Smooth muscle cell (in vitro differentiated cells): ENCODE data around the gene CTDP1. TPM values are rescaled to one million over a fixed set of nuclear protein-coding genes. Genes with fewer than 3 reads are reported as not detected.

ENCODE experiments used
- DNase-seq: peaks from one replicate; lab custom pipeline; 2025; ENCODE audit not compliant: unreplicated experiment; lab: John Stamatoyannopoulos, UW
- H2AFZ ChIP-seq: fragments of 200-600 bp; sonication (generic); 2 replicates; pipeline ENCODE4 v1.6.0; 2016; ENCODE audit warnings: antibody characterized with exemption, low read depth, mild to moderate bottlenecking
- H3F3A ChIP-seq: fragments of 200-600 bp; sonication (generic); 2 replicates; pipeline ENCODE4 v1.6.0; 2017; ENCODE audit warnings: antibody characterized with exemption, low read depth
- H3K27ac ChIP-seq: fragments of 200-600 bp; sonication (generic); 2 replicates; pipeline ENCODE4 v1.5.1; 2016; ENCODE audit warnings: low read depth, mild to moderate bottlenecking
- H3K27me3 ChIP-seq: fragments of 200-600 bp; sonication (generic); 2 replicates; pipeline ENCODE4 v1.6.1; 2016; ENCODE audit warnings: low read depth, mild to moderate bottlenecking
- H3K36me3 ChIP-seq: fragments of 200-600 bp; sonication (generic); 2 replicates; pipeline ENCODE4 v1.5.1; 2016; ENCODE audit warnings: low read depth
- H3K4me1 ChIP-seq: fragments of 200-600 bp; sonication (generic); 2 replicates; pipeline ENCODE4 v1.5.1; 2016; ENCODE audit warnings: low read depth
- H3K4me2 ChIP-seq: fragments of 200-600 bp; sonication (generic); 2 replicates; pipeline ENCODE4 v1.6.0; 2016; ENCODE audit warnings: mild to moderate bottlenecking
- H3K4me3 ChIP-seq: fragments of 200-600 bp; sonication (generic); 2 replicates; pipeline ENCODE4 v1.5.1; 2016; ENCODE audit warnings: mild to moderate bottlenecking
- H3K79me2 ChIP-seq: fragments of 200-600 bp; sonication (generic); 2 replicates; pipeline ENCODE4 v1.6.0; 2016; ENCODE audit warnings: low read depth, mild to moderate bottlenecking
- H3K9ac ChIP-seq: fragments of 200-600 bp; sonication (generic); 2 replicates; pipeline ENCODE4 v1.6.0; 2016; ENCODE audit warnings: low read depth
- H3K9me3 ChIP-seq: fragments of 200-600 bp; sonication (generic); replicated peaks from 2 replicates; pipeline ENCODE4 v1.5.1; 2016; ENCODE audit warnings: low read depth
- H4K20me1 ChIP-seq: fragments of 200-600 bp; sonication (generic); 2 replicates; pipeline ENCODE4 v1.6.0; 2016; ENCODE audit warnings: low read depth
- CTCF ChIP-seq: fragments of 200-600 bp; sonication (generic); IDR thresholded peaks from 2 replicates; pipeline ENCODE4 v1.5.1; 2017; ENCODE audit warnings: borderline replicate concordance, mild to moderate bottlenecking, antibody characterized with exemption; ENCODE audit not compliant: insufficient read depth, poor library complexity, severe bottlenecking
- WGBS: methylation state at CpG from one replicate; pipeline ENCODE4 v1.1.7; 2016; ENCODE audit warnings: low lambda C conversion rate; 5-methylcytosine and 5-hydroxymethylcytosine counted together
- polyA plus RNA-seq: library from polyadenylated mRNA; unstranded; fragments of >200 nt; fragmentation: Nextera tagmentation; extraction: Ambion mirVana; gene quantifications from 2 replicates; pipeline ENCODE4 v1.2.1, GENCODE V29; 2016
- total RNA-seq: library from RNA; depleted of rRNA; stranded (reverse); fragments of >200 nt; gene quantifications from 2 replicates; pipeline ENCODE4 v1.2.3, GENCODE V29; 2014

Gene CTDP1
- total and polyA plus RNA-seq, 2 experiments from 2014 or later, result 14.1 to 18.4 TPM

DNA sequence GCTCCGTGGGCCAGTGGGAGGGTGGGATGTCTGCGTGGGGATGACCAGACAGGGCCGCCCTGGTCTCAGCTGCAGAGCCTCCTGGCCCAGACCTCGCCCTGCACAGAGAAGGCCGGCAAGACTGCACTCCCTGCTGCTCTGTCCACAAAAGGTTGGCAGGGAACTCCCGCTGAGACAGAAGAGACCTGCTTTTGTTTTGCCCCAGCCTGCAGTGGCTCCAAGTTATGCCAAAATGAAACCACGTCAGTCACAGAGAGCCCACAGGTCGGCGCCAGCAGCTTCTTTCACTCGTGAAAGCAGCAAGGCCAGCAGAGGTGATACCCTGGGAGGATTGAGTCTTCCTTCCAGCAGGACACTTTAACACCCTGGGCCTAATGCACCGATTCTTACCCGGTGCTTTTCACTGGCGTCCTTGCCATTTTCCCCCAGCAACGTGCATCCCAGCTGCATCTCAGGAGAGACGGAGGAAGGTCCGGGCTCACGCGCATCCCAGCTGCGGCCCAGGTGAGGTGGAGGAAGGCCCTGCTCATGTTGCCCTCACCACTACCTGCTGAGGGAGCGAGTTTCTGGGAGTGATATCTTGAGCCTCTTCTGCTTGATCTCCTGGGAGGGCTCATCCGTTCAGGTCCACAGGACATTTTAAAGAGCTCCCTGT lies 22.1 kb upstream of the CTDP1 start:
- H3K27ac ChIP-seq, result no peak overlapping the region
- no peaks in the 10 kb centered on the region for H3K36me3 ChIP-seq
- TF ChIP-seq CTCF, result no peak
- DNase-seq, result no peak
- WGBS, result 77% methylated on average over 21 of the region's 21 CpGs
- no peaks in the 10 kb centered on the region for H4K20me1 ChIP-seq
- H3K79me2 ChIP-seq, result no peaks in the 10 kb centered on the region
- no peaks in the 10 kb centered on the region for H3F3A ChIP-seq
- H3K4me3 ChIP-seq, result no peak overlapping the region
- H3K4me2 ChIP-seq, result no peak overlapping the region
- H3K9ac ChIP-seq, result no peak overlapping the region
- H3K4me1 ChIP-seq, result peaks cover 8% of the 10 kb centered on the region
- H3K9me3 ChIP-seq, result no peaks in the 10 kb centered on the region
- no peak overlapping the region for H2AFZ ChIP-seq
- peaks cover 16% of the 10 kb centered on the region for H3K27me3 ChIP-seq

DNA sequence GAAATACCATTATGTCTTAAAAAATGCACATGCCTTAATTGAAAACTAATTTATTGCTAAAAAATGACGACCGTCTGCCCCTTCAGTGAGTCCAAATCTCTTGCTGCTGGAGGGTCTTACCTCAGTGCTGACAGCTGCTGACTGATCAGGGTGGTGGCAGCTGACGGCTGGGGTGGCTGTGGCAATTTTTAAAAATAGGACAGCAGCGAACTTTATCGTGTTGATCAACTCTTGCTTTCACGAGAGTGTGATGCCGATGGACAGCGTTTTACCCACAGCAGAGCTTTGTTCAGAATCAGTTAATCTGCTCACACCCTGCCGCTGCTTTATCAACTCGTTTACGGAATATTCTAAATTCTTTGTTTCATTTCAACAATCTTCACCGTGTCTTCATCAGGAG lies 21.2 kb upstream of the CTDP1 start:
- Histone ChIP-seq H3K79me2 (no peaks in the 10 kb centered on the region), H3K9me3 (no peaks in the 10 kb centered on the region), H3K4me3 (no peak overlapping the region), H2AFZ (no peak overlapping the region), H3K9ac (no peak overlapping the region), H3K4me1 (peaks cover 10% of the 10 kb centered on the region), H3K27me3 (peaks cover 10% of the 10 kb centered on the region), H3K4me2 (no peak overlapping the region), H4K20me1 (no peaks in the 10 kb centered on the region), H3K27ac (no peak overlapping the region), H3K36me3 (no peaks in the 10 kb centered on the region), H3F3A (no peaks in the 10 kb centered on the region)
- DNase-seq, result no peak
- 79% methylated on average over 12 of the region's 12 CpGs for WGBS
- no peak for TF ChIP-seq CTCF

GRCh38 chr18:79659733-79660132 lies 19.9 kb upstream of the CTDP1 start:
- no peaks in the 10 kb centered on the region for H3F3A ChIP-seq
- H2AFZ ChIP-seq, result no peak overlapping the region
- H3K79me2 ChIP-seq, result no peaks in the 10 kb centered on the region
- H3K27me3 ChIP-seq, result peaks cover 3% of the 10 kb centered on the region
- H3K4me1 ChIP-seq, result peaks cover 10% of the 10 kb centered on the region
- H4K20me1 ChIP-seq, result no peaks in the 10 kb centered on the region
- H3K4me2 ChIP-seq, result no peak overlapping the region
- no peaks in the 10 kb centered on the region for H3K36me3 ChIP-seq
- no peak overlapping the region for H3K4me3 ChIP-seq
- no peak for TF ChIP-seq CTCF
- DNase-seq, result no peak
- no peak overlapping the region for H3K9ac ChIP-seq
- WGBS, result 98% methylated on average over 5 of the region's 5 CpGs
- no peak overlapping the region for H3K27ac ChIP-seq
- no peaks in the 10 kb centered on the region for H3K9me3 ChIP-seq

DNA sequence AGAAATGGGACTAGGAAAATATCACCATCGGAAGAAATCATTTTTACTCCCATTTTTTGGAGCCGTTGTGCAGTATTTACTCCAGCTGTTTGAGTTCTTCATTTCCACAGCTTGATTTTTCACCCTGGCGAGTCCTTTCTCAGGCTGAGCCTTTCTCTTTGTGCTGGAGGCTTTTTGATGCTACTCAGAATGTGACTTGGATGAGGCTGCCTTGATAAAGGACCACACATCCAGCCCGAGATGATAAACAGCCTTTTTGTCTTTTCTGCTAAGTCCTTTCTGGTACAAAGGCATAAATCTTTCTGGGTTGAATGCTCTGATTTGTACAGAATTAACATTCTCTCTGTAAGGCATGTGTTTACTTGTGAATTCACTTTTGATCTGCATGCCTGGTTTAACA lies 17.6 kb upstream of the CTDP1 start:
- Histone ChIP-seq H3K4me1 (peaks cover 10% of the 10 kb centered on the region), H3K27ac (no peak overlapping the region), H3K9me3 (no peaks in the 10 kb centered on the region), H2AFZ (no peak overlapping the region), H3K36me3 (no peaks in the 10 kb centered on the region), H3K4me2 (no peak overlapping the region), H3K9ac (no peak overlapping the region), H4K20me1 (no peaks in the 10 kb centered on the region), H3F3A (peaks cover 3% of the 10 kb centered on the region), H3K27me3 (no peaks in the 10 kb centered on the region), H3K4me3 (no peak overlapping the region), H3K79me2 (no peaks in the 10 kb centered on the region)
- no peak for TF ChIP-seq CTCF
- no peak for DNase-seq
- 77% methylated on average over 4 of the region's 4 CpGs for WGBS
